ENCODE results near the gene CAB39L.

CAB39L gene

DNA sequence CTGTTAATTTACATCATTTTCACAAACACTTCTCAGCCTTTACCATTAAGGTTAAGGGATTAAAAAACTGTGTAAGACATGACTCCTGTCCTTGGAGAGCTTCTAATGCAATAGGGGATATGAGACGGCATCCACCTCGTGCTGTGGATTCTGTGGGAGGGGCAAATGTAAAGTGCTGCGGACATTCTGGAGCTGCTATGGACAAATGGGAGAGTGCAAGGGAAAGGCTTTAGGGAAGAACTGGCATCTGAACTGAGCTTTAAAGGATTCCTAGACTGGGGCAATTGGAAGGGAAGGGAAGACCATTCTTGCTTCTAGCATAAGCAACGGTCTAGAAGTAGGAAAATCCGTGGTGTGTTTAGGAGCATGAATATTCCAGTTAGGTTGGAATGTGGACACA, 164.8 kb downstream of the CAB39L start:
- no peak for DNase-seq (ENCODE audit: low spot score)

GRCh38 chr13:49278211-49278610, 165.7 kb downstream of the CAB39L start:
- no peak for DNase-seq (ENCODE audit: low spot score)

DNA sequence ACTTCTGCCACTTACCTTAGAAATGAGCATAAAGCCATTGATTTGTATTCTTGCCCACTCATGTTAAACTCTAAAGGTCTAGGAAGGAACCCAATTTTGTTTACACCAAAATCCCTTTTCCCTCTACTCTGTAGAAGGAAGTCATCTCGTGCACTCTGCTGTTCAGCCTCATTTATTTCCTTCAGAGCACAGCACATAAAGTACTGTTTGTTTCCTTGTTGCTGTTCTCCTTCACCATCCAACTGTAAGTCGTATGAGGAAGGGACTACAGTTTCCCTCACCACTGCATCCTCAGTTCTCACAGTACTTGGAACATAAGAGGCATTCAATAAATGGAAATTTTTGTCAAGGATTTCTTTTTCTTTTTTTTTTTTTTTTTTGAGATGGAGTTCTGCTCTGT, 171.6 kb downstream of the CAB39L start:
- DNase-seq (ENCODE audit: low spot score): no peak

DNA sequence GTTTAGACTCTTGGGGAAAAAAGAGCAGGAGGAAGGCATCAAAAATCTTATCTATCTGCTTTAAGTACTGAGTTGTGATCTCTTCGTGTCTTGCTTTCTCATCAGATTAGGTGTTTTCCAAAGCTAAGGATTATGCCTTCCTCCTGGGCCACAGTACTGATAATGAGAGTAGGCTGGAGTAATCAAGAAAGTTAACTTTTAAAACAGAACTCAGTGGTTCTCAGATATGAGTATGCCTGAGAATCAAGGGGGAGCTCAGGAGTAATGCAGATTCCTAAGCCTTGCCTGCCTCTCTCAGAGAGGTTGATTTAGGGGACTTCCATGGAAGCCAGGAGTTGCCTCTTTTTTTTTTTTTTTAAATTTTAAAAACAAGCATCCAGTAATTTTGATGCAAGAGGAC, 172.6 kb downstream of the CAB39L start:
- no peak for DNase-seq (ENCODE audit: low spot score)

- DNase-seq (ENCODE audit: low spot score): no peak
These were observed 178.0 kb downstream of the CAB39L start for GRCh38 chr13:49265822-49266221.

DNA sequence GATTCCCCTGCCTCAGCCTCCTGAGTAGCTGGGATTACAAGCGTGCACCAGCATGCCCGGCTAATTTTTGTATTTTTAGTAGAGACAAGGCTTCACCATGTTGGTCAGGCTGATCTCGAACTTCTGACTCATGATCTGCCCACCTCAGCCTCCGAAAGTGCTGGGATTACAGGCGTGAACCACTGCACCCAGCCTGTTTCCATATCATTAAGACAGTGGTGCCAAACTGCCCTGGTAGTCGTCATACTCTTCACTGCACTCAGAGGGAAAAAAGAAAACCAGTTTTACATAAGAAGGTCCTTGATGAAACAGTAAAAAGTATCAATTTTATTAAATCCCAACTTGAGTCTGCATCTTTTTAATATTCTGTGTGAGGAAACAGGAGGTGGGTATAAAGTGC, 181.2 kb downstream of the CAB39L start:
- DNase-seq (ENCODE audit: low spot score): no peak

GRCh38 chr13:49259586-49259985, 184.3 kb downstream of the CAB39L start:
- no peak for DNase-seq (ENCODE audit: low spot score)
